A549 (cell line): ENCODE results near the gene CEP19. TPM values are rescaled to one million over a fixed set of nuclear protein-coding genes. Genes with fewer than 3 reads are reported as not detected.

Experiments used
- ATAC-seq, 2 experiments: fragments of 200-7000 bp in 1 of 2; fragments of >200 bp in 1 of 2; cut with Nextera tagmentation in 1 of 2; cut with Tn5 transposase in 1 of 2; 3 replicates each; pipeline versions ENCODE4 v1.8.0 to v1.9.1; 2018 to 2020; ENCODE audit warnings: mild to moderate bottlenecking in 1 of 2, moderate library complexity in 1 of 2
- CTCF ChIA-PET: fragments of 300-600 bp; sonication (Branson Sonifier 250); formaldehyde crosslinking; extraction: SDS; loops from one replicate; lab custom pipeline; 2021; ENCODE audit warnings: antibody characterized with exemption, inconsistent platforms; lab: Yijun Ruan, JAX
- POLR2A ChIA-PET: fragments of 350-600 bp; formaldehyde crosslinking; extraction: SDS; loops from one replicate; lab custom pipeline; 2021; ENCODE audit warnings: antibody characterized with exemption, inconsistent platforms; lab: Yijun Ruan, JAX
- DNase-seq, 2 experiments: peaks; one replicate each; pipeline versions ENCODE4 v3.0.0 to v3.0.0-alpha.2; 2011 to 2016; ENCODE audit warnings: low read depth in 1 of 2, low spot score in 1 of 2
- FAIRE-seq: peaks from 2 replicates; lab custom pipeline; 2011; peaks lifted over from hg19 to GRCh38; lab: Jason Lieb, UNC
- H3K27ac ChIP-seq, 2 experiments: fragments of >200 bp; sonication (Bioruptor Twin); formaldehyde crosslinking; 3 replicates each; pipeline ENCODE4 v1.5.1; 2016 to 2017
- H3K4me1 ChIP-seq: fragments of >200 bp; sonication (Bioruptor Twin); formaldehyde crosslinking; 3 replicates; pipeline ENCODE4 v1.6.1; 2016
- H3K4me2 ChIP-seq: fragments of >200 bp; sonication (Bioruptor Twin); formaldehyde crosslinking; 3 replicates; pipeline ENCODE4 v1.6.1; 2016
- H3K4me3 ChIP-seq: fragments of >200 bp; sonication (Bioruptor Twin); formaldehyde crosslinking; 3 replicates; pipeline ENCODE4 v1.5.1; 2016
- H3K9me3 ChIP-seq: fragments of >200 bp; sonication (Bioruptor Twin); formaldehyde crosslinking; 3 replicates; pipeline ENCODE4 v1.6.1; 2016
- BCL3 ChIP-seq: fragments of >200 bp; sonication (Bioruptor Twin); formaldehyde crosslinking; IDR thresholded peaks from 3 replicates; pipeline ENCODE4 v1.6.1; 2016
- CBX2 ChIP-seq: fragments of 200-600 bp; sonication (generic); IDR thresholded peaks from 2 replicates; pipeline ENCODE4 v1.6.1; 2016; ENCODE audit warnings: low read depth, mild to moderate bottlenecking, borderline replicate concordance
- CEBPB ChIP-seq, 2 experiments: fragments of >200 bp in 1 of 2; sonication (Bioruptor Twin) in 1 of 2; formaldehyde crosslinking in 1 of 2; IDR thresholded peaks; 2 replicates each; pipeline ENCODE4 v1.6.1; 2012 to 2016
- CHD2 ChIP-seq: fragments of 150-350 bp; IDR thresholded peaks from 2 replicates; pipeline ENCODE4 v1.6.1; 2014; ENCODE audit warnings: low read length; ENCODE audit not compliant: partially characterized antibody
- CHD4 ChIP-seq: fragments of 200-600 bp; sonication (generic); IDR thresholded peaks from 2 replicates; pipeline ENCODE4 v1.6.1; 2016; ENCODE audit warnings: antibody characterized with exemption, mild to moderate bottlenecking, borderline replicate concordance
- EHF ChIP-seq: fragments of 250-450 bp; sonication (Bioruptor Pico); IDR thresholded peaks from 2 replicates; pipeline ENCODE4 v1.5.0; 2020; ENCODE audit warnings: mild to moderate bottlenecking
- EHMT2 ChIP-seq: fragments of 200-600 bp; sonication (generic); IDR thresholded peaks from 2 replicates; pipeline ENCODE4 v1.6.1; 2016; ENCODE audit warnings: antibody characterized with exemption, low read depth, mild to moderate bottlenecking, moderate library complexity
- ELK1 ChIP-seq: fragments of 150-350 bp; IDR thresholded peaks from 2 replicates; pipeline ENCODE4 v1.6.1; 2014; ENCODE audit warnings: low read depth, mild to moderate bottlenecking, low read length
- EP300 ChIP-seq, 2 experiments: fragments of >200 bp; sonication (Bioruptor Twin); formaldehyde crosslinking; IDR thresholded peaks; 2 replicates in 1 of 2; 3 replicates in 1 of 2; pipeline ENCODE4 v1.6.1; 2016 to 2017
- FOXS1 ChIP-seq: fragments of 250-450 bp; sonication (Bioruptor Pico); IDR thresholded peaks from 2 replicates; pipeline ENCODE4 v1.5.0; 2020; ENCODE audit warnings: mild to moderate bottlenecking, moderate library complexity
- HDAC2 ChIP-seq: fragments of 200-600 bp; sonication (generic); IDR thresholded peaks from 2 replicates; pipeline ENCODE4 v1.6.1; 2016
- MAFK ChIP-seq: fragments of 450-650 bp; IDR thresholded peaks from 2 replicates; pipeline ENCODE4 v1.6.1; 2014; ENCODE audit not compliant: partially characterized antibody
- MAZ ChIP-seq: fragments of 150-350 bp; IDR thresholded peaks from 2 replicates; pipeline ENCODE4 v1.6.1; 2014; ENCODE audit warnings: antibody characterized with exemption, low read depth, low read length, borderline replicate concordance
- MYC ChIP-seq: IDR thresholded peaks from 2 replicates; pipeline ENCODE4 v1.6.1; 2012; ENCODE audit warnings: mild to moderate bottlenecking, inconsistent platforms, low read length, improper control_type of control experiment, borderline replicate concordance
- NFE2L2 ChIP-seq: fragments of 150-350 bp; conservative IDR thresholded peaks from 2 replicates; pipeline ENCODE4 v1.6.1; 2014; ENCODE audit warnings: low read length
- NPAS2 ChIP-seq: fragments of 250-450 bp; sonication (Bioruptor Pico); IDR thresholded peaks from 2 replicates; pipeline ENCODE4 v1.8.0; 2022; ENCODE audit warnings: mild to moderate bottlenecking, moderate library complexity, borderline replicate concordance
- PHF8 ChIP-seq: fragments of 200-600 bp; sonication (generic); IDR thresholded peaks from 2 replicates; pipeline ENCODE4 v1.6.1; 2016; ENCODE audit warnings: low read depth, mild to moderate bottlenecking, antibody characterized with exemption, moderate library complexity, borderline replicate concordance
- POLR2AphosphoS2 ChIP-seq: conservative IDR thresholded peaks from 2 replicates; pipeline ENCODE4 v1.6.1; 2012; ENCODE audit warnings: low read length, improper control_type of control experiment, inconsistent platforms
- RARB ChIP-seq: fragments of 250-450 bp; sonication (Bioruptor Pico); IDR thresholded peaks from 2 replicates; pipeline ENCODE4 v1.8.0; 2021; ENCODE audit warnings: mild to moderate bottlenecking, moderate library complexity
- RCOR1 ChIP-seq: fragments of 150-350 bp; IDR thresholded peaks from 2 replicates; pipeline ENCODE4 v1.6.1; 2014; ENCODE audit warnings: antibody characterized with exemption, low read length, low read depth
- SREBF2 ChIP-seq: fragments of 450-650 bp; IDR thresholded peaks from 2 replicates; pipeline ENCODE4 v1.6.1; 2014; ENCODE audit warnings: mild to moderate bottlenecking, moderate library complexity
- ZC3H11A ChIP-seq: fragments of 450-650 bp; IDR thresholded peaks from 2 replicates; pipeline ENCODE4 v1.6.1; 2014; ENCODE audit warnings: antibody characterized with exemption, mild to moderate bottlenecking
- ZNF302 ChIP-seq: fragments of 250-450 bp; sonication (Bioruptor Pico); IDR thresholded peaks from 2 replicates; pipeline ENCODE4 v1.9.0; 2021; ENCODE audit warnings: inconsistent platforms, mild to moderate bottlenecking, moderate library complexity
- ZSCAN20 ChIP-seq: fragments of 250-450 bp; sonication (Bioruptor Pico); IDR thresholded peaks from 2 replicates; pipeline ENCODE4 v1.8.0; 2022; ENCODE audit warnings: mild to moderate bottlenecking, moderate library complexity
- WGBS: methylation state at CpG from one replicate; pipeline ENCODE4 v1.1.6; 2017; ENCODE audit errors: missing lambda C conversion rate; 5-methylcytosine and 5-hydroxymethylcytosine counted together
- polyA plus RNA-seq, 4 experiments: library from polyadenylated mRNA; depleted of rRNA in 3 of 4; stranded (reverse); fragments of >200 nt; fragmentation: RNase III in 1 of 4; extraction: RNeasy Plus Mini Kit Qiagen cat#74134 plus additional on column Dnase treatment in 1 of 4; gene quantifications; 2 replicates in 3 of 4; 3 replicates in 1 of 4; pipeline ENCODE4 v1.2.3, GENCODE V29; 2011 to 2017
- TF ChIP-seq, protein P1 (sequence below): fragments of 250-450 bp; sonication (Bioruptor Pico); IDR thresholded peaks from 2 replicates; pipeline ENCODE4 v1.5.0; 2021; ENCODE audit warnings: mild to moderate bottlenecking, moderate library complexity, borderline replicate concordance
- TF ChIP-seq, protein P2 (sequence below): IDR thresholded peaks from 2 replicates; pipeline ENCODE4 v1.6.1; 2012; ENCODE audit warnings: low read depth, borderline replicate concordance
- TF ChIP-seq, protein P3 (sequence below): IDR thresholded peaks from 2 replicates; pipeline ENCODE4 v1.6.1; 2012
- TF ChIP-seq, protein P4 (sequence below): fragments of >200 bp; sonication (Bioruptor Twin); formaldehyde crosslinking; IDR thresholded peaks from 3 replicates; pipeline ENCODE4 v1.5.1; 2016

CEP19 gene
- polyA plus RNA-seq, 2 of the 4 experiments (the other 2 are of a cell fraction), result 4.5 to 5.3 TPM

- ATAC-seq, result no peak
- Histone ChIP-seq H3K4me3 (no peak overlapping the region), H3K4me1 (no peaks in the 10 kb centered on the region), H3K4me2 (no peak overlapping the region), H3K9me3 (no peaks in the 10 kb centered on the region), H3K27ac (no peak overlapping the region)
- POLR2A ChIA-PET, result no interaction called here
- 45% methylated on average over 4 of the region's 4 CpGs for WGBS
- no peak for DNase-seq
- FAIRE-seq, result no peak
- no peak for TF ChIP-seq SREBF2
- TF ChIP-seq PHF8, result no peak
- TF ChIP-seq, protein P1, sequence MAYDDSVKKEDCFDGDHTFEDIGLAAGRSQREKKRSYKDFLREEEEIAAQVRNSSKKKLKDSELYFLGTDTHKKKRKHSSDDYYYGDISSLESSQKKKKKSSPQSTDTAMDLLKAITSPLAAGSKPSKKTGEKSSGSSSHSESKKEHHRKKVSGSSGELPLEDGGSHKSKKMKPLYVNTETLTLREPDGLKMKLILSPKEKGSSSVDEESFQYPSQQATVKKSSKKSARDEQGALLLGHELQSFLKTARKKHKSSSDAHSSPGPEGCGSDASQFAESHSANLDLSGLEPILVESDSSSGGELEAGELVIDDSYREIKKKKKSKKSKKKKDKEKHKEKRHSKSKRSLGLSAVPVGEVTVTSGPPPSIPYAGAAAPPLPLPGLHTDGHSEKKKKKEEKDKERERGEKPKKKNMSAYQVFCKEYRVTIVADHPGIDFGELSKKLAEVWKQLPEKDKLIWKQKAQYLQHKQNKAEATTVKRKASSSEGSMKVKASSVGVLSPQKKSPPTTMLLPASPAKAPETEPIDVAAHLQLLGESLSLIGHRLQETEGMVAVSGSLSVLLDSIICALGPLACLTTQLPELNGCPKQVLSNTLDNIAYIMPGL (CRISPR knock-in tag), result no peak
- TF ChIP-seq ZSCAN20 (CRISPR knock-in tag), result no peak
- TF ChIP-seq, protein P2, sequence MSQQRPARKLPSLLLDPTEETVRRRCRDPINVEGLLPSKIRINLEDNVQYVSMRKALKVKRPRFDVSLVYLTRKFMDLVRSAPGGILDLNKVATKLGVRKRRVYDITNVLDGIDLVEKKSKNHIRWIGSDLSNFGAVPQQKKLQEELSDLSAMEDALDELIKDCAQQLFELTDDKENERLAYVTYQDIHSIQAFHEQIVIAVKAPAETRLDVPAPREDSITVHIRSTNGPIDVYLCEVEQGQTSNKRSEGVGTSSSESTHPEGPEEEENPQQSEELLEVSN, result no peak
- no peak for TF ChIP-seq EP300 (IDR thresholded peaks at IDR 0.05)
- no peak for TF ChIP-seq RCOR1
- TF ChIP-seq, protein P3, sequence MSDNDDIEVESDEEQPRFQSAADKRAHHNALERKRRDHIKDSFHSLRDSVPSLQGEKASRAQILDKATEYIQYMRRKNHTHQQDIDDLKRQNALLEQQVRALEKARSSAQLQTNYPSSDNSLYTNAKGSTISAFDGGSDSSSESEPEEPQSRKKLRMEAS, result no peak
- no peak for TF ChIP-seq ELK1
- no peak for TF ChIP-seq MYC
- no peak for TF ChIP-seq CHD2
- no peak for TF ChIP-seq POLR2AphosphoS2
- no peak for TF ChIP-seq NFE2L2
- no peak for TF ChIP-seq CEBPB (IDR thresholded peaks at IDR 0.05)
- TF ChIP-seq BCL3, result no peak
- TF ChIP-seq HDAC2, result no peak
- no peak for TF ChIP-seq CBX2
- no peak for TF ChIP-seq MAZ
- CTCF ChIA-PET, result interaction anchor here (1.0 to 1.2 kb wide), 2 partner anchors 172 to 269 kb away, joined by 3 read pairs; no protein-coding TSS in a partner anchor
These were observed 11.2 kb downstream of the CEP19 start for GRCh38 chr3:196700801-196701200.

DNA sequence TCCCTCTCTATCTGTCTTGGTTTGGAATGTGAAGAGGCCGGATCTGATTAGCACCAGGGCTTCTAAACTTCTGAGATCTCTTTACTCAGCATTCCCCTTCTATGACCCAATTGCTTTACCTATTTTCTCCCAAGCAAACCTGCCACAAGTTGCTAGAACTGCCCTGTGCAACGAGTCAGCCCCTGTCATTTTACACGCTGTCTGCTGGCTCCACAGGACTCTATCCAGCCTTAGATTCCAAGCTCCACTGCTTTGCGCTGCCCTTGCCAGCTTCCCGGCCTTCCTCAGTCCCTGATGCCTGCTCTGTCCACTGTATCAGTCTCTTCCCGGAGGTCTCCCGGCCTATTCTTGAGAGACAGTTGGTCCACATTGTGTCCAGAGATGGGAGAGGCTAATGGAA, 12.3 kb downstream of the CEP19 start:
- H3K9me3 ChIP-seq, result no peaks in the 10 kb centered on the region
- TF ChIP-seq RARB (no peak), EHF (no peak), MYC (no peak), BCL3 (no peak), HDAC2 (no peak), FOXS1 (CRISPR knock-in tag) (no peak), NPAS2 (CRISPR knock-in tag) (no peak), NFE2L2 (no peak), ZNF302 (CRISPR knock-in tag) (no peak), EHMT2 (no peak), CHD4 (no peak), MAFK (no peak), ZSCAN20 (CRISPR knock-in tag) (no peak), ZC3H11A (no peak)
- TF ChIP-seq, protein P3, result no peak
- TF ChIP-seq, protein P4, sequence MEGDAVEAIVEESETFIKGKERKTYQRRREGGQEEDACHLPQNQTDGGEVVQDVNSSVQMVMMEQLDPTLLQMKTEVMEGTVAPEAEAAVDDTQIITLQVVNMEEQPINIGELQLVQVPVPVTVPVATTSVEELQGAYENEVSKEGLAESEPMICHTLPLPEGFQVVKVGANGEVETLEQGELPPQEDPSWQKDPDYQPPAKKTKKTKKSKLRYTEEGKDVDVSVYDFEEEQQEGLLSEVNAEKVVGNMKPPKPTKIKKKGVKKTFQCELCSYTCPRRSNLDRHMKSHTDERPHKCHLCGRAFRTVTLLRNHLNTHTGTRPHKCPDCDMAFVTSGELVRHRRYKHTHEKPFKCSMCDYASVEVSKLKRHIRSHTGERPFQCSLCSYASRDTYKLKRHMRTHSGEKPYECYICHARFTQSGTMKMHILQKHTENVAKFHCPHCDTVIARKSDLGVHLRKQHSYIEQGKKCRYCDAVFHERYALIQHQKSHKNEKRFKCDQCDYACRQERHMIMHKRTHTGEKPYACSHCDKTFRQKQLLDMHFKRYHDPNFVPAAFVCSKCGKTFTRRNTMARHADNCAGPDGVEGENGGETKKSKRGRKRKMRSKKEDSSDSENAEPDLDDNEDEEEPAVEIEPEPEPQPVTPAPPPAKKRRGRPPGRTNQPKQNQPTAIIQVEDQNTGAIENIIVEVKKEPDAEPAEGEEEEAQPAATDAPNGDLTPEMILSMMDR, result no peak
- TF ChIP-seq, all 56 proteins: peak for 0
- DNase-seq, result no peak
- no peak for ATAC-seq
- no peak overlapping the region for H3K4me2 ChIP-seq
- CTCF ChIA-PET, result interaction anchor here (1.0 kb wide), 1 partner anchor 171 kb away, joined by 3 read pairs; no protein-coding TSS in a partner anchor
- 89% methylated on average over 6 of the region's 7 CpGs for WGBS
- no peaks in the 10 kb centered on the region for H3K4me1 ChIP-seq
- POLR2A ChIA-PET, result no interaction called here
- H3K4me3 ChIP-seq, result no peak overlapping the region
- no peak overlapping the region for H3K27ac ChIP-seq
- no peak for FAIRE-seq
